NCI-H146 (cell line): ENCODE results near the gene ARHGEF4.
A peak's percentile ranks its signal among the peaks of the same experiment; 100 is the strongest.

ENCODE experiments used
- DNase-seq: peaks from one replicate; lab custom pipeline; 2025; lab: John Stamatoyannopoulos, UW

Gene ARHGEF4

GRCh38 chr2:131093696-131094462 is 257.2 kb downstream of the ARHGEF4 start:
- DNase-seq = peak; percentile 83

DNA sequence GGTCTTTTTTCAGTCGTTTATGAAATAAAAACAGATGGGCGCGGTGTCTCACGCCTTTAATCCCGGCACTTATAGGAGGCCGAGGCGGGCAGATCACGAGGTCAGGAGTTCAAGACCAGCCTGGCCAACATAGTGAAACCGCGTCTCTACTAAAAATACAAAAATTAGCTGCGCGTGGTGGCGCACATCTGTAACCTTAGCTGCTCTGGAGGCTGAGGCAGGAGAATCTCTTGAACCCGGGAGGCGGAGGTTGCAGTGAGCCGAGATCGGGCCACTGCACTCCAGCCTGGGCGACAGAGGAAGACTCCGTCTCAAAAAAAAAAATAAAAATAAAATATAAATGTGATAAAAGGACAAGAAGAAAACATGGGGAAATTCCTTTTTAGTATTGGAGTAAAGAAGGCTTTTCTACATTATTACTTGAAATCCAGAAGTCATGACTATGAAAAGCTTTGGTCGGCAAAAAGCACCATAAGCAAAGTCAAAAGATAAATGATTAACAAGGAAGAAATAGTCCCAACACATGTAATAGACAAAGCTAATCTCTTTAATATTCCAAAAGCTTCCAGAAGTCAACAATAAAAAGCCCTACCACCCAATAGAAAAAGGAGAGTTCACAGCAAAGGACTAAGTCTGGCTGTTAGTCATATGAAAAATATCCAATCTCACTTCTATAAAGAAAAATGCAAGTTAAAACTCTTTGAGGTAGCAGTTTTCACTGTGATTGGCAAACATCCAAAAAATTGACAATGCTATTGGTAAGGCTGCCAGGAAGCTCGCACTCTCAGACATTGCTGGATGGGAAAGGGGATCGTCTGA is 258.0 kb downstream of the ARHGEF4 start:
- peak; percentile 36 for DNase-seq
